ENCODE results near the gene PLN. TPM values are rescaled to one million over a fixed set of nuclear protein-coding genes. Genes with fewer than 3 reads are reported as not detected.

PLN gene
- total RNA-seq, 4 donors from 2014 or later, result 32.6 to 52.0 (median 47.1) TPM

DNA sequence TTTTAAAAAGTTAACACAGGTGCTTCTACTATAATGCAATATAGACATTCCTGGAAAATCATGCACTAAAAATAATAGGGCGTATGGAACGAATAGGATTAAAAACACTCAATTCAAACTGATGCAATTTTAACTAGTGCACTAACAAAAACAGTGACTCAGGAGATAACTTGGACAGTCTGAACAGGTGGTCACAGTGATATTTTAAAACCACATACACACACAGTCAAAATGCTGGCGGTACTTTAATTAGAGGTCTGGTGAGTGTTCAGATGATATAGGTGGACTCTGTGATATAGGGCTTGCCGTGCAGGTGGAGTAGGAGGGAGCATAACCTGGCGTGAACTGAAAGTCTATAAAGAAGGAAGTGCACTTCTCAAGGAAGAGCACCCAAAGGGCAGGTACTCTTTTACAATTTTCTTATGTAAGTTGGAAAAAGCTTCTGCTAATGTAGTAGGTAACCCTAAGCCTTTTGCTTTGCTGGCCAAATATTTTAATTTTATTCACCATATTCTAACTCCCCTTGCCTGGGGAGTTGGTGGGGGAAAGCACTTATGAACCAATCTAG is 41.9 kb upstream of the PLN start:
- intact Hi-C loops (cut with DNase I; ENCODE audit: low total_unique reads), result loop anchor here (5.0 kb wide), 1 partner anchor 224 kb away; no protein-coding TSS in a partner anchor
- in situ Hi-C loops (cut with MboI; ENCODE audit: low pct_ligation_motif_present in 1 of 4, low pct_unique_long_range_greater_than_20kb in 1 of 4, low sequenced_read_pairs in 3 of 4), result loop anchor here in 2 of 4 donors (10.0 to 25.0 kb wide), 2 partner anchors 219 to 221 kb away; no protein-coding TSS in a partner anchor
- WGBS, 2 donors (ENCODE audit: low coverage in 1 of 2), result 82 to 84% methylated on average over 5 of the region's 5 CpGs
- DNase-seq, result no peak
- H3K9me3 ChIP-seq, result no peaks in the 10 kb centered on the region
- H3K36me3 ChIP-seq, result no peaks in the 10 kb centered on the region
- no peak overlapping the region for H3K4me3 ChIP-seq
- TF ChIP-seq POLR2A (IDR thresholded peaks at IDR 0.05), result no peak
- no peak for TF ChIP-seq POLR2AphosphoS5 (IDR thresholded peaks at IDR 0.05)
- no peak for TF ChIP-seq EP300 (IDR thresholded peaks at IDR 0.05; ENCODE audit: low read depth)
- TF ChIP-seq, protein P1, sequence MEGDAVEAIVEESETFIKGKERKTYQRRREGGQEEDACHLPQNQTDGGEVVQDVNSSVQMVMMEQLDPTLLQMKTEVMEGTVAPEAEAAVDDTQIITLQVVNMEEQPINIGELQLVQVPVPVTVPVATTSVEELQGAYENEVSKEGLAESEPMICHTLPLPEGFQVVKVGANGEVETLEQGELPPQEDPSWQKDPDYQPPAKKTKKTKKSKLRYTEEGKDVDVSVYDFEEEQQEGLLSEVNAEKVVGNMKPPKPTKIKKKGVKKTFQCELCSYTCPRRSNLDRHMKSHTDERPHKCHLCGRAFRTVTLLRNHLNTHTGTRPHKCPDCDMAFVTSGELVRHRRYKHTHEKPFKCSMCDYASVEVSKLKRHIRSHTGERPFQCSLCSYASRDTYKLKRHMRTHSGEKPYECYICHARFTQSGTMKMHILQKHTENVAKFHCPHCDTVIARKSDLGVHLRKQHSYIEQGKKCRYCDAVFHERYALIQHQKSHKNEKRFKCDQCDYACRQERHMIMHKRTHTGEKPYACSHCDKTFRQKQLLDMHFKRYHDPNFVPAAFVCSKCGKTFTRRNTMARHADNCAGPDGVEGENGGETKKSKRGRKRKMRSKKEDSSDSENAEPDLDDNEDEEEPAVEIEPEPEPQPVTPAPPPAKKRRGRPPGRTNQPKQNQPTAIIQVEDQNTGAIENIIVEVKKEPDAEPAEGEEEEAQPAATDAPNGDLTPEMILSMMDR (IDR thresholded peaks at IDR 0.05), result no peak
- H3K4me1 ChIP-seq, result no peaks in the 10 kb centered on the region
- no peaks in the 10 kb centered on the region for H3K27me3 ChIP-seq
- H3K27ac ChIP-seq, result no peak overlapping the region

DNA sequence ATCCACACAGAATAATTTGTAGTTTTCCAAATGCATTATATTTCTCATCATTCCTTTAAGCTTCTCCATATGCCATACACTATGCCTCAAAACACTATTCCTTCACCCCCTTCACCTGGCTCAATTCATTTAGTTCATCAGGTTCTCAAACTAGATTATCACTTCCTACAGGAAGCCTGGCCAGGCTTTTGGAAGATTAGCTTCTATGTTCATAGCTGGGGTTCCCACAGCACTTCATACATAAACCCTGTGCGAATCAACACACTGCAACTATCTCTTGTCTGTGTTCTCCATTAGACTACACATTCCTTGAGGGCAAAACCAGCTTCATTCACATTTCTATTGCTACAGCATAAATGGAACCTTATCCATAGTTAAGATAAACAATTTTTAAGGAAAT is 40.5 kb upstream of the PLN start:
- intact Hi-C loops (cut with DNase I; ENCODE audit: low total_unique reads) (loop anchor here (5.0 kb wide), 1 partner anchor 225 kb away; no protein-coding TSS in a partner anchor), in situ Hi-C loops (cut with MboI; ENCODE audit: low pct_ligation_motif_present in 1 of 4, low pct_unique_long_range_greater_than_20kb in 1 of 4, low sequenced_read_pairs in 3 of 4) (loop anchor here in 2 of 4 donors (10.0 to 25.0 kb wide), 2 partner anchors 220 to 223 kb away; no protein-coding TSS in a partner anchor)

DNA sequence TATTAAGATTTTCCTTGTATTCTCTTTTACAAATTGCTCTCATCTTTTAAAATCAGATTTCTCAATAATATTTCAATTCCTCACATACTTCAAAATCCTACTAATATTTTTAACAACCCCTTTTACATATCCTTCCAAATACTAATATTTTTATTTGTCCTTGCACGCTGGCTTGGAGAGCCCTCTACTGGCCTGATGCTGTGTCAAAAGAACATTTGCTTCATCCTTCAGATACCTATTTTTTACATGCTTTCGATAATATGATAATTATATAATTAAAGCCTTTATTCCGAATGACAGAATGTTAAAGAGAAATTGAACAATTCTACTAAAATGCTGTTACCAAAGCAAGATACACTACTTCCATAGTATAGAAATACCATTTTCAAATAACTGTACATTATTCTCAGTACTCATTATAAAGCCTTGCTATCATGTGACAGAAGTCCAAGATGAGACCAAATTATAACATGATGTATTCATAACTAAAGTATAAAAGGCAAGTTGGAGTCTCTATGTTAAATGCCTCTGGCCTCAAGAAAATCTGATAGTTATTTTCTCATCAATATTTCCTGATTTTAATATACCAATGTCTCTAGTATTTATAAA is 39.0 kb upstream of the PLN start:
- Histone ChIP-seq H3K36me3 (no peaks in the 10 kb centered on the region), H3K4me3 (no peak overlapping the region), H3K27ac (no peak overlapping the region), H3K4me1 (no peaks in the 10 kb centered on the region), H3K9me3 (peaks cover 0 to 2% of the 10 kb centered on the region in 2 donors), H3K27me3 (no peaks in the 10 kb centered on the region)
- in situ Hi-C loops (cut with MboI; ENCODE audit: low pct_ligation_motif_present in 1 of 4, low pct_unique_long_range_greater_than_20kb in 1 of 4, low sequenced_read_pairs in 3 of 4), result loop anchor here in 2 of 4 donors (10.0 to 25.0 kb wide), 2 partner anchors 222 to 224 kb away; no protein-coding TSS in a partner anchor
- intact Hi-C loops (cut with DNase I; ENCODE audit: low total_unique reads), result loop anchor here (5.0 kb wide), 1 partner anchor 227 kb away; no protein-coding TSS in a partner anchor
- no peak for DNase-seq
- WGBS, 2 donors (ENCODE audit: low coverage in 1 of 2), result 56% methylated on average over 3 of the region's 3 CpGs
- TF ChIP-seq, protein P1 (IDR thresholded peaks at IDR 0.05), result peak in 3 of 5 experiments; percentile 37 to 46 (median 45)
- TF ChIP-seq POLR2AphosphoS5 (IDR thresholded peaks at IDR 0.05), result no peak

More for the DNA sequence above, 40.5 kb upstream of the PLN start:
- WGBS, 2 donors (ENCODE audit: low coverage in 1 of 2), result 100% methylated on average over 1 of the region's 1 CpG
- Histone ChIP-seq H3K36me3 (no peaks in the 10 kb centered on the region), H3K4me3 (no peak overlapping the region), H3K4me1 (no peaks in the 10 kb centered on the region), H3K27ac (no peak overlapping the region), H3K27me3 (no peaks in the 10 kb centered on the region), H3K9me3 (no peaks in the 10 kb centered on the region)
- TF ChIP-seq, protein P1 (IDR thresholded peaks at IDR 0.05), result no peak
- TF ChIP-seq EP300 (IDR thresholded peaks at IDR 0.05; ENCODE audit: low read depth) (no peak), POLR2AphosphoS5 (IDR thresholded peaks at IDR 0.05) (no peak), POLR2A (IDR thresholded peaks at IDR 0.05) (no peak)
- DNase-seq, result no peak

DNA sequence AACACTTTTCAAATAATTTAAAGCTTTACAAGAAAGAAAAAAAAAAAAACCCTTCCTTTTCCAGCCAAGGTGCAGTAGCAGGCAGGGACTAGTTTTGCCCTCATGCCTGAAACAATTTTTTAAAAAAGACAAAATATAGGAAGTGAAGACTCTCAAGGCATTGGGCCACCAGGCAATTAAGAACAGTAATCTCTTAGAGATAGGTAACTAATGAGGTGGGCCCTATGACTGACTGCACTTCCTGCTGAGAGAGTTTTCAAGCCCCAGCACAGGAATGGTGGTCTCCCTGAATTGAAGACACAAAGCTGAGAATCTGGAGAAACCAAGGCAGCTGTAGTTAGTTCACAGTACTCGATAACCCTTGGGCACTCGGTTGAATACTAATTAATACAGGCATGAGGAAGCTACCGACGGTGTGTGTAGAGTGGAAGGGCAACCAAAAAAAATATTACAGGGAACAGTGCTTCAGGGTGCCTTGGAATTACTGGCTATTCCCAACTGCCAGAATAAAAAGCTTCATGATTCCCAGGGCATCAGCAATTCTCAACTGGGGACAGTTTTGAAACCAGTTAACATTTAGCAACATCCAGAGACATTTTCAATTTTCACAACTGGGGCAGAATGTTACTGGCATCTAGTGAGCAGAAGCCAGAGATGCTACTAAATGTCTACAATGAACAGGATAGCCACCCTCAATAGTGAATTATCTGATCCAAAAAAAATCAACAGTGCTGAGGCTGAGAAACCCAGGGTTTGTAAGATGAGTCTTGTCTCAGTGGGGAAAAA is 36.0 kb upstream of the PLN start:
- intact Hi-C loops (cut with DNase I; ENCODE audit: low total_unique reads) (no loop called here), in situ Hi-C loops (cut with MboI; ENCODE audit: low pct_ligation_motif_present in 1 of 4, low pct_unique_long_range_greater_than_20kb in 1 of 4, low sequenced_read_pairs in 3 of 4) (loop anchor here in 1 of 4 donors (25.0 kb wide), 1 partner anchor 225 kb away; no protein-coding TSS in a partner anchor)
- Histone ChIP-seq H3K27ac (no peak overlapping the region), H3K4me1 (no peaks in the 10 kb centered on the region), H3K27me3 (no peaks in the 10 kb centered on the region), H3K9me3 (peaks cover 0 to 2% of the 10 kb centered on the region in 2 donors), H3K36me3 (no peaks in the 10 kb centered on the region), H3K4me3 (no peak overlapping the region)
- no peak for TF ChIP-seq POLR2AphosphoS5 (IDR thresholded peaks at IDR 0.05)
- TF ChIP-seq EP300 (IDR thresholded peaks at IDR 0.05; ENCODE audit: low read depth), result no peak
- no peak for TF ChIP-seq POLR2A (IDR thresholded peaks at IDR 0.05)
- no peak for DNase-seq
- 88 to 90% methylated on average over 2 to 4 of the region's 4 CpGs for WGBS, 2 donors (ENCODE audit: low coverage in 1 of 2)
